IMR-90 (cell line): ENCODE measurements around the gene NRDC. TPM values are rescaled to one million over a fixed set of nuclear protein-coding genes. Genes with fewer than 3 reads are reported as not detected.

Experiments used
- ATAC-seq: fragments of 200-7000 bp; cut with Tn5 transposase; 2 replicates; pipeline ENCODE4 v1.9.1; 2020; ENCODE audit warnings: low read depth, mild to moderate bottlenecking, moderate library complexity
- BruUV-seq: library from RNA; stranded (reverse); fragments of 400-500 nt; replicated peaks from 2 replicates; lab custom pipeline; 2021; lab: Mats Ljungman, UMichigan
- CTCF ChIA-PET: fragments of 300-600 bp; formaldehyde crosslinking; extraction: SDS; loops from one replicate; lab custom pipeline; 2021; ENCODE audit warnings: antibody characterized with exemption; lab: Yijun Ruan, JAX
- POLR2A ChIA-PET: fragments of 300-600 bp; sonication (Branson Sonifier 250); formaldehyde crosslinking; loops from one replicate; lab custom pipeline; 2022; ENCODE audit warnings: antibody characterized with exemption; ENCODE audit not compliant: unreplicated experiment; lab: Charles Lee
- DNase-seq: peaks from one replicate; pipeline ENCODE4 v3.0.0; 2013
- H2AFZ ChIP-seq: replicated peaks from 2 replicates; pipeline ENCODE3; 2013; ENCODE audit warnings: low read length, mild to moderate bottlenecking; ENCODE audit not compliant: poor library complexity
- H2AK5ac ChIP-seq: 2 replicates; pipeline ENCODE4 v1.6.1; 2013; ENCODE audit warnings: low read depth, low read length, inconsistent platforms
- H2AK9ac ChIP-seq: replicated peaks from 2 replicates; pipeline ENCODE3; 2013; ENCODE audit warnings: mild to moderate bottlenecking, low read depth, low read length, moderate library complexity; ENCODE audit not compliant: poor library complexity
- H2BK120ac ChIP-seq: 2 replicates; pipeline ENCODE4 v1.6.1; 2013; ENCODE audit warnings: low read depth, low read length, inconsistent platforms
- H2BK15ac ChIP-seq: 3 replicates; pipeline ENCODE4 v1.6.1; 2013; ENCODE audit warnings: low read depth, low read length, inconsistent platforms
- H2BK20ac ChIP-seq: 2 replicates; pipeline ENCODE4 v1.6.1; 2013; ENCODE audit warnings: low read depth, mild to moderate bottlenecking, inconsistent platforms, low read length, moderate library complexity
- H2BK5ac ChIP-seq: 2 replicates; pipeline ENCODE4 v1.6.1; 2013; ENCODE audit warnings: mild to moderate bottlenecking, low read depth, low read length, inconsistent platforms; ENCODE audit not compliant: poor library complexity, severe bottlenecking
- H3K14ac ChIP-seq: replicated peaks from 2 replicates; pipeline ENCODE4 v1.6.1; 2013; ENCODE audit warnings: low read depth, low read length, inconsistent platforms
- H3K18ac ChIP-seq: 2 replicates; pipeline ENCODE4 v1.6.1; 2013; ENCODE audit warnings: low read depth, low read length, control low read depth
- H3K23ac ChIP-seq: 2 replicates; pipeline ENCODE4 v1.6.1; 2013; ENCODE audit warnings: low read depth, low read length, inconsistent platforms
- H3K27ac ChIP-seq: 2 replicates; pipeline ENCODE4 v1.5.1; 2013; ENCODE audit warnings: mild to moderate bottlenecking, control low read depth, low read length; ENCODE audit not compliant: insufficient read depth
- H3K27me3 ChIP-seq: 2 replicates; pipeline ENCODE4 v1.6.1; 2013; ENCODE audit warnings: low read length; ENCODE audit not compliant: control insufficient read depth, insufficient read depth
- H3K36me3 ChIP-seq: 2 replicates; pipeline ENCODE4 v1.6.1; 2013; ENCODE audit warnings: low read length, mixed read lengths; ENCODE audit not compliant: control insufficient read depth, insufficient read depth
- H3K4ac ChIP-seq: 2 replicates; pipeline ENCODE4 v1.6.1; 2013; ENCODE audit warnings: low read depth, low read length, inconsistent platforms
- H3K4me1 ChIP-seq: 2 replicates; pipeline ENCODE4 v1.6.1; 2013; ENCODE audit warnings: low read length, mixed read lengths; ENCODE audit not compliant: control insufficient read depth, insufficient read depth
- H3K4me2 ChIP-seq: 2 replicates; pipeline ENCODE4 v1.6.1; 2013; ENCODE audit warnings: low read depth, mild to moderate bottlenecking, control low read depth, low read length, moderate library complexity
- H3K4me3 ChIP-seq: 2 replicates; pipeline ENCODE4 v1.5.1; 2013; ENCODE audit warnings: low read depth, mild to moderate bottlenecking, control low read depth, low read length, moderate library complexity; ENCODE audit not compliant: insufficient read depth
- H3K56ac ChIP-seq: 2 replicates; pipeline ENCODE4 v1.6.1; 2013; ENCODE audit warnings: low read length, inconsistent platforms; ENCODE audit not compliant: insufficient read depth; ENCODE audit errors: extremely low read depth
- H3K79me1 ChIP-seq, 2 experiments: 2 replicates each; pipeline ENCODE4 v1.6.1; 2013; ENCODE audit warnings: low read length in 2 of 2, inconsistent platforms in 1 of 2, low read depth in 1 of 2
- H3K9ac ChIP-seq: 2 replicates; pipeline ENCODE4 v1.6.1; 2013; ENCODE audit warnings: low read depth, low read length, control low read depth
- H3K9me1 ChIP-seq: 2 replicates; pipeline ENCODE4 v1.6.1; 2013; ENCODE audit warnings: low read length, inconsistent platforms; ENCODE audit not compliant: insufficient read depth
- H3K9me3 ChIP-seq: 2 replicates; pipeline ENCODE4 v1.6.1; 2013; ENCODE audit warnings: low read length; ENCODE audit not compliant: control insufficient read depth, insufficient read depth
- H4K20me1 ChIP-seq: 2 replicates; pipeline ENCODE4 v1.6.1; 2013; ENCODE audit warnings: low read length, inconsistent platforms; ENCODE audit not compliant: insufficient read depth
- H4K5ac ChIP-seq: 2 replicates; pipeline ENCODE4 v1.6.1; 2013; ENCODE audit warnings: mild to moderate bottlenecking, low read depth, low read length, control low read depth
- H4K8ac ChIP-seq, 2 experiments: 2 replicates each; pipeline ENCODE4 v1.6.1; 2013; ENCODE audit warnings: low read depth in 2 of 2, low read length in 2 of 2, control low read depth in 1 of 2, inconsistent platforms in 1 of 2
- H4K91ac ChIP-seq: 2 replicates; pipeline ENCODE4 v1.6.1; 2013; ENCODE audit warnings: low read depth, low read length, inconsistent platforms; ENCODE audit not compliant: insufficient read depth
- CHD1 ChIP-seq: IDR thresholded peaks from 2 replicates; pipeline ENCODE4 v1.6.1; 2012; ENCODE audit warnings: low read depth, low read length, improper control_type of control experiment
- ELK1 ChIP-seq: fragments of 150-350 bp; IDR thresholded peaks from 2 replicates; pipeline ENCODE4 v1.6.1; 2016; ENCODE audit warnings: low read depth, mild to moderate bottlenecking, low read length, moderate library complexity, borderline replicate concordance
- MAZ ChIP-seq: IDR thresholded peaks from 2 replicates; pipeline ENCODE4 v1.6.1; 2012; ENCODE audit warnings: low read depth, mild to moderate bottlenecking, low read length, improper control_type of control experiment, moderate library complexity, borderline replicate concordance
- MXI1 ChIP-seq: IDR thresholded peaks from 2 replicates; pipeline ENCODE4 v1.6.1; 2012; ENCODE audit warnings: low read depth, mild to moderate bottlenecking, low read length, moderate library complexity, borderline replicate concordance
- NFE2L2 ChIP-seq: fragments of 150-350 bp; IDR thresholded peaks from 2 replicates; pipeline ENCODE4 v1.6.1; 2016; ENCODE audit warnings: low read depth, mild to moderate bottlenecking, low read length
- RFX5 ChIP-seq: IDR thresholded peaks from 2 replicates; pipeline ENCODE4 v1.8.0; 2012; ENCODE audit warnings: low read depth, mild to moderate bottlenecking, low read length, moderate library complexity
- WGBS, 2 experiments: methylation state at CpG; one replicate each; pipeline versions ENCODE4 v1.1.5 to v1.1.7; 2013; ENCODE audit warnings: missing lambda C conversion rate in 2 of 2; ENCODE audit not compliant: insufficient read length in 1 of 2; ENCODE audit errors: extremely low coverage in 2 of 2; 5-methylcytosine and 5-hydroxymethylcytosine counted together
- dilution Hi-C: fragments of 300-500 bp; cut with HindIII; formaldehyde crosslinking; loops from one replicate; pipeline ENCODE4 v1.14.3; 2018; ENCODE audit warnings: low sequenced_read_pairs; ENCODE audit not compliant: unreplicated experiment
- in situ Hi-C: fragments of 300-500 bp; cut with MboI; formaldehyde crosslinking; loops from 3 replicates; pipeline ENCODE4 v1.14.3; 2019; ENCODE audit warnings: low sequenced_read_pairs, inconsistent platforms, mixed read lengths
- intact Hi-C: fragments of 100-400 bp; cut with micrococcal nuclease; formaldehyde crosslinking; loops from 2 replicates; pipeline ENCODE4 v1.10.0; 2022
- polyA plus RNA-seq, 3 experiments: library from polyadenylated mRNA; depleted of rRNA; stranded (reverse); fragments of >200 nt; gene quantifications; 2 replicates each; pipeline ENCODE4 v1.2.3, GENCODE V29; 2012; ENCODE audit warnings: low replicate concordance in 1 of 3
- total RNA-seq: library from RNA; depleted of rRNA; stranded (reverse); fragments of >200 nt; gene quantifications from 2 replicates; pipeline ENCODE4 v1.2.3, GENCODE V29; 2012
- TF ChIP-seq, protein P1 (sequence below): conservative IDR thresholded peaks from 2 replicates; pipeline ENCODE4 v1.5.1; 2012; ENCODE audit warnings: mild to moderate bottlenecking, low read depth, low read length, improper control_type of control experiment

Gene NRDC
- total and polyA plus RNA-seq, 2 of the 4 experiments (the other 2 are of a cell fraction), result 75.8 to 84.7 TPM

- Histone ChIP-seq H3K9me3 (peaks cover 3% of the 10 kb centered on the region), H3K4me3 (no peak overlapping the region), H4K8ac (no peak overlapping the region), H4K5ac (no peak overlapping the region), H3K9me1 (no peaks in the 10 kb centered on the region), H2BK20ac (no peak overlapping the region), H3K23ac (no peak overlapping the region), H2AK5ac (no peak overlapping the region), H3K4ac (no peak overlapping the region), H2BK120ac (no peak overlapping the region), H3K36me3 (peaks cover 13% of the 10 kb centered on the region), H4K20me1 (no peaks in the 10 kb centered on the region), H2BK5ac (no peak overlapping the region), H3K4me2 (no peak overlapping the region), H3K18ac (no peak overlapping the region), H3K14ac (no peak overlapping the region), H2BK15ac (no peak overlapping the region), H3K56ac (no peak overlapping the region), H2AFZ (no peak overlapping the region), H3K9ac (no peak overlapping the region), H3K4me1 (no peaks in the 10 kb centered on the region), H3K27ac (no peak overlapping the region), H3K27me3 (no peaks in the 10 kb centered on the region), H3K79me1 (peaks cover 7 to 8% of the 10 kb centered on the region in 2 experiments; a peak in 2 of 4 replicates), H4K91ac (no peak overlapping the region), H2AK9ac (no peak overlapping the region)
- no TSS peak for BruUV-seq
- no CpG with 5 or more reads among the region's 2 CpGs for WGBS, 2 experiments
- DNase-seq (no peak), ATAC-seq (no peak)
- intact Hi-C loops (no loop called here), dilution Hi-C loops (no loop called here), in situ Hi-C loops (no loop called here)
- ChIA-PET CTCF (interaction anchor here (0.6 to 0.9 kb wide), 2 partner anchors 12 to 13 kb away, joined by 4 to 5 read pairs; no protein-coding TSS in a partner anchor), POLR2A (interaction anchor here (0.6 kb wide), 1 partner anchor 19 kb away, joined by 3 read pairs; no protein-coding TSS in a partner anchor)
- no peak for TF ChIP-seq CHD1
- TF ChIP-seq, protein P1, sequence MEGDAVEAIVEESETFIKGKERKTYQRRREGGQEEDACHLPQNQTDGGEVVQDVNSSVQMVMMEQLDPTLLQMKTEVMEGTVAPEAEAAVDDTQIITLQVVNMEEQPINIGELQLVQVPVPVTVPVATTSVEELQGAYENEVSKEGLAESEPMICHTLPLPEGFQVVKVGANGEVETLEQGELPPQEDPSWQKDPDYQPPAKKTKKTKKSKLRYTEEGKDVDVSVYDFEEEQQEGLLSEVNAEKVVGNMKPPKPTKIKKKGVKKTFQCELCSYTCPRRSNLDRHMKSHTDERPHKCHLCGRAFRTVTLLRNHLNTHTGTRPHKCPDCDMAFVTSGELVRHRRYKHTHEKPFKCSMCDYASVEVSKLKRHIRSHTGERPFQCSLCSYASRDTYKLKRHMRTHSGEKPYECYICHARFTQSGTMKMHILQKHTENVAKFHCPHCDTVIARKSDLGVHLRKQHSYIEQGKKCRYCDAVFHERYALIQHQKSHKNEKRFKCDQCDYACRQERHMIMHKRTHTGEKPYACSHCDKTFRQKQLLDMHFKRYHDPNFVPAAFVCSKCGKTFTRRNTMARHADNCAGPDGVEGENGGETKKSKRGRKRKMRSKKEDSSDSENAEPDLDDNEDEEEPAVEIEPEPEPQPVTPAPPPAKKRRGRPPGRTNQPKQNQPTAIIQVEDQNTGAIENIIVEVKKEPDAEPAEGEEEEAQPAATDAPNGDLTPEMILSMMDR, result no peak
- no peak for TF ChIP-seq MAZ
- no peak for TF ChIP-seq ELK1
- no peak for TF ChIP-seq RFX5
- no peak for TF ChIP-seq NFE2L2
- no peak for TF ChIP-seq MXI1
Measured at GRCh38 chr1:51756290-51756689, 122.2 kb downstream of the NRDC start.
